ENCODE results near the gene CFAP126. TPM values are rescaled to one million over a fixed set of nuclear protein-coding genes. Genes with fewer than 3 reads are reported as not detected.
"Not testable (repeated sequence)": the region's sequence is repeated elsewhere in the genome, so short reads cannot be mapped to it uniquely, and the experiment has no call there.

The CFAP126 gene
- polyA plus RNA-seq, 1 donor (not counting 4 experiments of a cell fraction or from before 2014, with no cell fraction given), result not detected

- H2AFZ ChIP-seq (ENCODE audit: control insufficient read depth, low read length), result peak overlapping the region; percentile 96
- no peaks in the 10 kb centered on the region for H3K79me2 ChIP-seq (ENCODE audit: control insufficient read depth, insufficient read depth, low read length)
- no peak for TF ChIP-seq CTCF (optimal IDR thresholded peaks at IDR 0.05 in 1 of 3, IDR thresholded peaks at IDR 0.05 in 1 of 3, conservative IDR thresholded peaks at IDR 0.05 in 1 of 3; ENCODE audit: extremely low read depth in 1 of 3, insufficient read depth in 2 of 3, low read length in 3 of 3)
- no peaks in the 10 kb centered on the region for H4K20me1 ChIP-seq (ENCODE audit: control insufficient read depth, extremely low read depth, insufficient read depth, low read length)
- no peaks in the 10 kb centered on the region for H3K9me1 ChIP-seq (ENCODE audit: control insufficient read depth, extremely low read depth, insufficient read depth, low read length)
- peak overlapping the region; percentile 91 for H3K27ac ChIP-seq (ENCODE audit: control insufficient read depth, insufficient read depth, low read length)
- H3K9ac ChIP-seq (ENCODE audit: control insufficient read depth, extremely low read depth, insufficient read depth, low read length), result peak overlapping the region; percentile 94
- peak overlapping the region; percentile 82 for H3K4me2 ChIP-seq (ENCODE audit: control insufficient read depth, extremely low read depth, insufficient read depth, low read depth, low read length)
- FAIRE-seq (no peak), DNase-seq (ENCODE audit: low read depth, low spot score) (no peak)
- no peaks in the 10 kb centered on the region for H3K9me3 ChIP-seq (ENCODE audit: control insufficient read depth, low read depth, low read length)
- dilution Hi-C loops (cut with MboI; ENCODE audit: extremely low pct_ligation_motif_present, low sequenced_read_pairs), result no loop called here
- H3K27me3 ChIP-seq (ENCODE audit: control insufficient read depth, extremely low read depth, insufficient read depth, low read length), result no peaks in the 10 kb centered on the region
- no peaks in the 10 kb centered on the region for H3K4me1 ChIP-seq (ENCODE audit: control insufficient read depth, extremely low read depth, insufficient read depth, low read length)
- H3K4me3 ChIP-seq (ENCODE audit: control insufficient read depth in 2 of 3, extremely low read depth in 1 of 3, insufficient read depth in 2 of 3, low read depth in 1 of 3, low read length in 3 of 3), result peak overlapping the region; percentile 62 to 92 (median 75)
- no peaks in the 10 kb centered on the region for H3K36me3 ChIP-seq (ENCODE audit: control insufficient read depth in 2 of 2, extremely low read depth in 1 of 2, insufficient read depth in 2 of 2, low read length in 2 of 2)
These were observed 22.8 kb upstream of the CFAP126 start for GRCh38 chr1:161390559-161390858.

DNA sequence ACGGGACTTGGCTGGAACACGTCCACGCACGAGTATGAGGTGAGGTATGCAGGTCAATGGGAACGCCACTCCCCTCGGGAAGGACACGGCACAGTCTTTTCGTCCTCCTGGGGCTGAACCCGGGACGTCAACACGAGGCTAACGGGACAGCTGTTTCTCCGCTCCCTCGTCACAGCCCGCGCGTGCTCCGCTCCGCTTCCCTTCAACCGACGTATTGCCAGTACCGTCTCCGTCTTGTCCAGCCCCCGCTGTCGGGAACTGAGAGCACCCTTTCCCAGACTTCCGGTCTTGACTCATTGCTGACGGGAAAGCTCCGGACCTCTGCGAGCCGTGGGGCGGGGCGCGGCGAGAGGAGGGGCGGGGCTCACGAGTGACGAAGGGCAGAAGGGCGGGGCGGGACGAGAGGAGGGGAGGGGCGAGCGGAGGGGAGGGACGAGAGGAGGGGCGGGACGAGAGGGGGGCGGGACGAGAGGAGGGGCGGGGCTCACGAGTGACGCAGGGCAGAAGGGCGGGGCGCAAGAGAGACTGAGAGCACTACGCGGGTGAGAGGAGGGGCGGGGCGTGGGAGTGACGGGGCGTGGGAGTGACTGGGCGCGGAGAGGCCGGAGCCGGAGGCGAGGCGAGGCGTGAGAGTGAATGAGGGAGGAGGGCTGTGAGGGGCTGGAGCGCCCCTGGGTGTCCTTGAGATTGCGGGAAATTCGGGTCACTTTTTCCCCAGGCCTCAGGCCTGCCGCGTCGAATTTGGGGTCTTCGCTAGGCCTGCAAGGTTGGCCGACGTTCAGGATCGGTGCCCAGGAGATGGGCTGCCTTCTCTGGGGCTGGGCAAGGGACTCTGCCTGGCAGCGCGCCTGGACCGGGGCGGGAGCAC is 22.2 kb upstream of the CFAP126 start:
- H3K27me3 ChIP-seq (ENCODE audit: control insufficient read depth, extremely low read depth, insufficient read depth, low read length), result no peaks in the 10 kb centered on the region
- dilution Hi-C loops (cut with MboI; ENCODE audit: extremely low pct_ligation_motif_present, low sequenced_read_pairs), result no loop called here
- peak; percentile 68 for FAIRE-seq

DNA sequence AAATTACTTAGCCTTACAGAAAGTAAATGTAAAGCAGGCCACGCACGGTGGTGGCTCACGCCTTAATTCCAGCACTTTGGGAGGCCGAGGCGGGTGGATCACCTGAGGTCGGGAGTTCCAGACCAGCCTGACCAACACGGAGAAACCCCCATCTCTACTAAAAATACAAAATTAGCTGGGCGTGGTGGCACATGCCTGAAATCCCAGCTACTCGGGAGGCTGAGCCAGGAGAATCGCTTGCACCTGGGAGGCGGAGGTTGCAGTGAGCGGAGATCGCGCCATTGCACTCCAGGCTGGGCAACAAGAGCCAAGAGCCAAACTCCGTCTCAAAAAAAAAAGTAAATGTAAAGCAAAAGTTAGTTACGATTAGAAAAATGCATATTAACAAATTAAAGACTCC is 21.5 kb upstream of the CFAP126 start:
- H3K36me3 ChIP-seq (ENCODE audit: control insufficient read depth in 2 of 2, extremely low read depth in 1 of 2, insufficient read depth in 2 of 2, low read length in 2 of 2); H4K20me1 ChIP-seq (ENCODE audit: control insufficient read depth, extremely low read depth, insufficient read depth, low read length); FAIRE-seq; H3K27me3 ChIP-seq (ENCODE audit: control insufficient read depth, extremely low read depth, insufficient read depth, low read length); H3K4me1 ChIP-seq (ENCODE audit: control insufficient read depth, extremely low read depth, insufficient read depth, low read length); H3K9me3 ChIP-seq (ENCODE audit: control insufficient read depth, low read depth, low read length); H3K79me2 ChIP-seq (ENCODE audit: control insufficient read depth, insufficient read depth, low read length); H3K9me1 ChIP-seq (ENCODE audit: control insufficient read depth, extremely low read depth, insufficient read depth, low read length); dilution Hi-C loops (cut with MboI; ENCODE audit: extremely low pct_ligation_motif_present, low sequenced_read_pairs); DNase-seq (ENCODE audit: low read depth, low spot score): not testable (repeated sequence)
- H3K9ac ChIP-seq (ENCODE audit: control insufficient read depth, extremely low read depth, insufficient read depth, low read length), result peak overlapping the region; percentile 81
- peak overlapping the region; percentile 88 for H2AFZ ChIP-seq (ENCODE audit: control insufficient read depth, low read length)
- peak overlapping the region; percentile 86 for H3K4me2 ChIP-seq (ENCODE audit: control insufficient read depth, extremely low read depth, insufficient read depth, low read depth, low read length)
- H3K27ac ChIP-seq (ENCODE audit: control insufficient read depth, insufficient read depth, low read length), result peak overlapping the region; percentile 83
- H3K4me3 ChIP-seq (ENCODE audit: control insufficient read depth in 2 of 3, extremely low read depth in 1 of 3, insufficient read depth in 2 of 3, low read depth in 1 of 3, low read length in 3 of 3), result peak overlapping the region; percentile 34 to 68 (median 66)

More for the DNA sequence above, 22.2 kb upstream of the CFAP126 start:
- Histone ChIP-seq H3K4me1 (ENCODE audit: control insufficient read depth, extremely low read depth, insufficient read depth, low read length) (no peaks in the 10 kb centered on the region), H3K4me2 (ENCODE audit: control insufficient read depth, extremely low read depth, insufficient read depth, low read depth, low read length) (peak overlapping the region; percentile 86), H3K9me1 (ENCODE audit: control insufficient read depth, extremely low read depth, insufficient read depth, low read length) (no peaks in the 10 kb centered on the region), H3K79me2 (ENCODE audit: control insufficient read depth, insufficient read depth, low read length) (no peaks in the 10 kb centered on the region), H3K9me3 (ENCODE audit: control insufficient read depth, low read depth, low read length) (no peaks in the 10 kb centered on the region), H3K36me3 (ENCODE audit: control insufficient read depth in 2 of 2, extremely low read depth in 1 of 2, insufficient read depth in 2 of 2, low read length in 2 of 2) (no peaks in the 10 kb centered on the region), H4K20me1 (ENCODE audit: control insufficient read depth, extremely low read depth, insufficient read depth, low read length) (no peaks in the 10 kb centered on the region), H3K9ac (ENCODE audit: control insufficient read depth, extremely low read depth, insufficient read depth, low read length) (peak overlapping the region; percentile 94), H2AFZ (ENCODE audit: control insufficient read depth, low read length) (peak overlapping the region; percentile 96), H3K27ac (ENCODE audit: control insufficient read depth, insufficient read depth, low read length) (peak overlapping the region; percentile 91), H3K4me3 (ENCODE audit: control insufficient read depth in 2 of 3, extremely low read depth in 1 of 3, insufficient read depth in 2 of 3, low read depth in 1 of 3, low read length in 3 of 3) (peak overlapping the region; percentile 62 to 92 (median 75))
- peak; percentile 90 for DNase-seq (ENCODE audit: low read depth, low spot score)
- TF ChIP-seq CTCF (optimal IDR thresholded peaks at IDR 0.05 in 1 of 3, IDR thresholded peaks at IDR 0.05 in 1 of 3, conservative IDR thresholded peaks at IDR 0.05 in 1 of 3; ENCODE audit: extremely low read depth in 1 of 3, insufficient read depth in 2 of 3, low read length in 3 of 3) (no peak), EZH2 (IDR thresholded peaks at IDR 0.05; ENCODE audit: low read length) (no peak)
